ENCODE measurements around the gene ZNF433. TPM values are rescaled to one million over a fixed set of nuclear protein-coding genes. Genes with fewer than 3 reads are reported as not detected.
"Not testable (repeated sequence)": the region's sequence is repeated elsewhere in the genome, so short reads cannot be mapped to it uniquely, and the experiment has no call there.

Gene ZNF433
- total RNA-seq, 2 donors from 2014 or later = 2.0 to 3.5 TPM

DNA sequence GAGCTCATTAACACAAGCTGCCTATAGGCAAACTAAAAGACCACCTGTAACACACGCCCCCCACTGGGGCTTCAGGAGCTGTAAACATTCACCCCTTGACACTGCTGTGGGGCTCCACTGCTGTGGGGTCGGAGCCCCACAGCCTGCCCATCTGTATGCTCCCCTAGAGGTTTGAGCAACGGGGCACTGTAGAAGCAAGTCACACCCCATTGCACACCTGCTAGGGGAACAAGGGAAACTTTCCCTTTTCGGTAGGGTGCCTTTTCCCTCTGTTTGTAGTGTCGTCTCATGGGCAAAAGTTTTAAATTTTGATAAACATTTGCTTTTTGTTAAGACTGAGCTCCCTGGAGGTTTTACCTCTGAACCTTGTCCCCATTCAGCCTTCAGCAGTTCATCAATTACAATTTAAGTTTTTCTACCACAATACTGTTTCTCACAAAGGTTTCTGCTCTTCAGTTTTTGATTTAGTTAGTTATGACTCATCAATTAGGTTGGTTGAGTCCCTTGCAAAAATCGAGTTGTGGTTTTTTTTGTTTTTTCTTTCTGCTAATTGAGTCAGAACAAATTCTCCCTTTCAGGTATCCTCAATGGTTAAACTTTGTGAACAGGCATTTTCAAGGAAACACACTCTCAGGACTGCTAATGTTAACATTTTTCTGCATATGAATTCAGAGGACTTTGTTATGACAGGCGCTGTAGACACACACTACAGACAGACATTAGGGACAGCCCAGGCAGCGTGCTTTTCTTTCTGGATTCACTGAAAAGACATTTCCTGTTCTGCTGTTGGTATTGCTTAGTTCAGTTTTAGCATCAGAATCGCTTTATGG, 35.1 kb downstream of the ZNF433 start:
- no peak overlapping the region for H3K9ac ChIP-seq (ENCODE audit: low read depth in 2 of 2, low read length in 2 of 2)
- DNase-seq = no peak
- H3K4me3 ChIP-seq = no peak overlapping the region
- H3K27me3 ChIP-seq = no peaks in the 10 kb centered on the region
- H3K27ac ChIP-seq = no peak overlapping the region
- H3K4me1 ChIP-seq = no peaks in the 10 kb centered on the region
- TF ChIP-seq, protein P1, sequence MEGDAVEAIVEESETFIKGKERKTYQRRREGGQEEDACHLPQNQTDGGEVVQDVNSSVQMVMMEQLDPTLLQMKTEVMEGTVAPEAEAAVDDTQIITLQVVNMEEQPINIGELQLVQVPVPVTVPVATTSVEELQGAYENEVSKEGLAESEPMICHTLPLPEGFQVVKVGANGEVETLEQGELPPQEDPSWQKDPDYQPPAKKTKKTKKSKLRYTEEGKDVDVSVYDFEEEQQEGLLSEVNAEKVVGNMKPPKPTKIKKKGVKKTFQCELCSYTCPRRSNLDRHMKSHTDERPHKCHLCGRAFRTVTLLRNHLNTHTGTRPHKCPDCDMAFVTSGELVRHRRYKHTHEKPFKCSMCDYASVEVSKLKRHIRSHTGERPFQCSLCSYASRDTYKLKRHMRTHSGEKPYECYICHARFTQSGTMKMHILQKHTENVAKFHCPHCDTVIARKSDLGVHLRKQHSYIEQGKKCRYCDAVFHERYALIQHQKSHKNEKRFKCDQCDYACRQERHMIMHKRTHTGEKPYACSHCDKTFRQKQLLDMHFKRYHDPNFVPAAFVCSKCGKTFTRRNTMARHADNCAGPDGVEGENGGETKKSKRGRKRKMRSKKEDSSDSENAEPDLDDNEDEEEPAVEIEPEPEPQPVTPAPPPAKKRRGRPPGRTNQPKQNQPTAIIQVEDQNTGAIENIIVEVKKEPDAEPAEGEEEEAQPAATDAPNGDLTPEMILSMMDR (IDR thresholded peaks at IDR 0.05) = no peak
- no peaks in the 10 kb centered on the region for H3K9me3 ChIP-seq
- H3K36me3 ChIP-seq = no peaks in the 10 kb centered on the region
- intact Hi-C loops (cut with DNase I) = no loop called here

DNA sequence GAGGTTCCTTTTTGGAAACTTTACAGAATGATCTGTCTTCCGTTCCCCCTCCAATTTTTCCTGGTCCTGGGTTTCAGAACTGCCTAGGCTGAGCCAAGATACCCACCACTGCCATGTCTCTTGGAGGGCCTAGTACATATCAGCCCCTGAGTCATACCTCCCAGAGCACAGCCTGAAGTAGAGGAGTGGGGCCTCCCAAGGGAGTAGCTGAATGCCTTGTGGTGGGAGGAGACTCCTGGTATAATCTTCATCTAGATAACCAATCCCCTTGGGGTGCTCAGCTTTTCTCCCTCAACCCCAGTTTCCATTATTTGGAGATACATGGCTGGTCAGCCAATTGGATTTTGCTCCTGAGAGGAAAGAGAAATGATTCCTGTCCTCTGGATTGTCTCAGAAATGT, 40.3 kb downstream of the ZNF433 start:
- Histone ChIP-seq H3K36me3 (no peaks in the 10 kb centered on the region), H3K9me3 (no peaks in the 10 kb centered on the region), H3K4me1 (no peaks in the 10 kb centered on the region), H3K4me3 (no peak overlapping the region), H3K27ac (no peak overlapping the region), H3K9ac (ENCODE audit: low read depth in 2 of 2, low read length in 2 of 2) (no peak overlapping the region), H3K27me3 (no peaks in the 10 kb centered on the region)
- DNase-seq = no peak
- intact Hi-C loops (cut with DNase I) = no loop called here
- TF ChIP-seq, protein P1 (IDR thresholded peaks at IDR 0.05) = no peak

DNA sequence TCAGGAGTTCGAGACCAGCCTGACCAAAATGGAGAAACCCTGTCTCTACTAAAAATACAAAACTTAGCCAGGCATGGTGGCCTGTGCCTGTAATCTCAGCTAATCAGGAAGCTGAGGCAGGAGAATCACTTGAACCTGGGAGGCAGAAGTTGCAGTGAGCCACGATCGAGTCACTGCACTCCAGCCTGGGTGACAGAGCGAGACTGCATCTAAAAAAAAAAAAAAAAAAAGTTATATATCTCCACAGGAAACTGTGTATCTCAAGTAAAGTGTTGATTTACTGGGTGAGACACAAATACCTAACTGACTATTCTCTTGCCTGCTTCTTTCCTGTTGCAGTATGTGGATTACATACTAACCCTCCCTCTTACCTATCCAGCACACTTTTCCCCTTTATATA, 43.6 kb downstream of the ZNF433 start:
- H3K27ac ChIP-seq; H3K4me3 ChIP-seq; H3K4me1 ChIP-seq; H3K36me3 ChIP-seq; H3K9ac ChIP-seq (ENCODE audit: low read depth in 2 of 2, low read length in 2 of 2); H3K9me3 ChIP-seq; H3K27me3 ChIP-seq; intact Hi-C loops (cut with DNase I); DNase-seq: not testable (repeated sequence)

DNA sequence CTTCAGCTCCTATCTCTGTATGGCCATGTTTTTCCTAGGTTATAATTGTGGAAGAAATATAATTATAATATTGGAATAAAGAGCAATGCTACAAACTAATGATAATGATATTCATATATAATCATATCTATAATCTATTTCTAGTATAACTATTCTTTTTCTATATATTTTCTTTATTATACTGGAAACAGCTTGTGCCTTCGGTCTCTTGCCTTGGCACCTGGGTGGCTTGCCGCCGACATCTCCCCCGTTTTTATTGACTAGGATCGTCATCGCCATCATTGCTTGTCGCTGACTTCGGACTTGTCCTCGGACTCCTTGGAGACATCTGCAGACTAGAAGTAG, 46.4 kb downstream of the ZNF433 start:
- H3K9ac ChIP-seq (ENCODE audit: low read depth in 2 of 2, low read length in 2 of 2) = no peak overlapping the region
- H3K27ac ChIP-seq = no peak overlapping the region
- TF ChIP-seq, protein P1 (IDR thresholded peaks at IDR 0.05) = no peak
- no peak for DNase-seq
- intact Hi-C loops (cut with DNase I) = loop anchor here (2.0 to 5.0 kb wide), 4 partner anchors 64 to 192 kb away; partner anchors contain the start of genes ZNF491 and ZNF700
- no peaks in the 10 kb centered on the region for H3K9me3 ChIP-seq
- H3K4me3 ChIP-seq = no peak overlapping the region
- H3K4me1 ChIP-seq = no peaks in the 10 kb centered on the region
- H3K27me3 ChIP-seq = no peaks in the 10 kb centered on the region
- no peaks in the 10 kb centered on the region for H3K36me3 ChIP-seq

DNA sequence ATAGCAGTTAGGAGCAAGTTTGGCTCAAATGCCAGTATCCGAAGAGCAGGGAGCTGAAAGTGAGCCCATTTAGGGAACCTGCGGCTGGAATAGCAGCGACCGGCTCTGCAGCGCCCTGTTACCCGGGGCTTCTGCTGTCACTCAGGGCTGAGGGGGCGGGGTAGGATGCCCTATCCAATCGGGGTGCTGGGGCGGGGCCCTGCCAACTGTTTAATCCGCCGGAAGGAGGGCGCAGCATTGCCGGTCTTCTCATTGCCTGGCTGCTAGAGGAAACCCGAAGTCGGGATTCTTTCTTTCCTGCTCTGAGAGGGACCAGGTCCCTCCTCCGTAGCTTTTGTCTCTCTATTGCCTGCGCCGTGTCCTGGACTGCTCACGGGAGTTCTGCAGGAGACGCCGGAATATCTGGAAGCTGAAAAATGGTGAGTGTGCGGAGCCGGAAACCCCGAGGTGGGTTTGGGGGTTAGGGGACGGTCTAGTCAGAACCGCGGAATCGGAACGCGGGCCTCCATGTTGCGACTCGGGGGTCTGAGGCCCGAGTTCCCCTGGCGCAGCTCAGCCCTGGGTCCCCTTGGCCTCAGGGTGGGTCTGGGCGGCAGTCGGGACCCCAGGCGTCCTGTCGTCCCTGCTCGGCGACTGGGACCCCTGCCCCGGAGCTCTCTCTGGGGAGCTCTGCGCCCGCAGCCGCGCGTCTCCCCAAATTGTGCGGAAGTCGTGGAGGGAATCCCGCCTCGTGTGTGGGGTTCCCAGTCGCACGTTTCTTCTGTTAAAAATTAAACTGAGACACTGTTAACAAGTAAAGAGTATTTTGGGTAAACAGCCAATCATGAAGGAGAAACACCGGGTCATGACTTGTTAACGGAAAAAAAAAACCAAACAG, 47.8 kb downstream of the ZNF433 start:
- H3K4me1 ChIP-seq = no peaks in the 10 kb centered on the region
- peak overlapping the region; percentile 73 for H3K27ac ChIP-seq
- H3K4me3 ChIP-seq = peak overlapping the region; percentile 64
- intact Hi-C loops (cut with DNase I) = loop anchor here (2.0 to 5.0 kb wide), 5 partner anchors 23 to 190 kb away; partner anchors contain the start of genes ZNF491, ZNF700 and ZNF763
- peak overlapping the region; percentile 85 to 99 for H3K9ac ChIP-seq (ENCODE audit: low read depth in 2 of 2, low read length in 2 of 2)
- H3K36me3 ChIP-seq = no peaks in the 10 kb centered on the region
- H3K27me3 ChIP-seq = no peaks in the 10 kb centered on the region
- TF ChIP-seq, protein P1 (IDR thresholded peaks at IDR 0.05) = no peak
- DNase-seq = peak; percentile 98
- no peaks in the 10 kb centered on the region for H3K9me3 ChIP-seq
